Naive thymus-derived CD8-positive, alpha-beta T cell (primary cell): ENCODE measurements around the gene OR6K3. TPM values are rescaled to one million over a fixed set of nuclear protein-coding genes. Genes with fewer than 3 reads are reported as not detected.

Experiments used
- ATAC-seq, 2 donors: fragments of 150-1000 bp; cut with Tn5 transposase in 1 of 2; sonication (Bioruptor Pico), chemical (Tn5 transposase) in 1 of 2; 1 replicate in 1 of 2; 2 replicates in 1 of 2; pipeline ENCODE4 v1.10.0; 2021; ENCODE audit warnings: mild to moderate bottlenecking in 2 of 2, moderate library complexity in 2 of 2
- POLR2A ChIA-PET: fragments of 350-600 bp; sonication (Branson Sonifier 250); formaldehyde crosslinking; loops from one replicate; lab custom pipeline; 2021; ENCODE audit warnings: antibody characterized with exemption; lab: Charles Lee
- DNase-seq, 10 donors: peaks; one replicate each; pipeline versions ENCODE4 v3.0.0 to v3.0.0-alpha.2; 2020 to 2022
- H3K27ac Mint-ChIP-seq, 10 donors: one replicate each; pipeline ENCODE4 v1.8.0; 2020 to 2022; ENCODE audit warnings: mild to moderate bottlenecking in 10 of 10, mixed read lengths in 10 of 10, moderate library complexity in 4 of 10, inconsistent platforms in 1 of 10
- H3K27me3 Mint-ChIP-seq, 5 donors: one replicate each; pipeline ENCODE4 v1.8.0; 2021 to 2022; ENCODE audit warnings: mixed read lengths in 5 of 5
- H3K36me3 Mint-ChIP-seq, 3 donors: one replicate each; pipeline ENCODE4 v1.8.0; 2020 to 2022; ENCODE audit warnings: mixed read lengths in 3 of 3, mild to moderate bottlenecking in 2 of 3, inconsistent platforms in 1 of 3
- H3K4me1 Mint-ChIP-seq, 4 donors: one replicate each; pipeline ENCODE4 v1.8.0; 2021 to 2022; ENCODE audit warnings: mixed read lengths in 4 of 4
- H3K4me3 Mint-ChIP-seq, 10 donors: one replicate each; pipeline ENCODE4 v1.8.0; 2020 to 2022; ENCODE audit warnings: mild to moderate bottlenecking in 10 of 10, mixed read lengths in 10 of 10, moderate library complexity in 6 of 10, inconsistent platforms in 1 of 10
- H3K9me3 Mint-ChIP-seq, 9 donors: one replicate each; pipeline ENCODE4 v1.8.0; 2020 to 2022; ENCODE audit warnings: mixed read lengths in 9 of 9, mild to moderate bottlenecking in 3 of 9, inconsistent platforms in 1 of 9, moderate library complexity in 1 of 9
- polyA plus RNA-seq, 3 donors: library from polyadenylated mRNA; unstranded; fragments of 300-500 nt; fragmentation: Illumina TruSeq; gene quantifications; one replicate each; pipeline ENCODE4 v1.2.3, GENCODE V29; 2021
- total RNA-seq, 8 experiments: library from RNA in 2 of 8; stranded (reverse) in 2 of 8; gene quantifications; one replicate each; pipeline ENCODE4 v1.2.3 and lab custom pipeline; 2021 to 2026

Gene OR6K3
- total and polyA plus RNA-seq, 5 experiments from 2014 or later, result not detected

DNA sequence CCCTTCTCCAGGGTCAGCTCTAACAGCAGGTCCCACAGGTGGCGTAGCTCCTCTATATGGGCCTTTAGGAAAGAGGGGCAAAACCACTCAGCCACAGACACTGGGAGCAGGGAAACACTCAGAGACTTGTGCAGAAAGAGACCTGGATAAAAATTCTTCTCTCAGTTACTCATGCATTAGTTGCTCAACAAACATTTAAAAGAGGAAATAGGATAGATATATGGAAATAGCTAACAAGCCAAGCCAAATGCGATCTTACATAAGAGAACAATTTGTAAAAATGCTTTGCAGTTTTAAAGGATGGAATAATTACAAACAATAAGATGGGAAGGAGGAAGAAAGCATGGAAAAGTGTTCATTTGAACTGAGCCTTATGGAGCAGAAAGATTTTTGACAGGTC is 38.9 kb downstream of the OR6K3 start:
- Mint-ChIP-seq H3K9me3 (no peaks in the 10 kb centered on the region), H3K36me3 (no peaks in the 10 kb centered on the region), H3K4me1 (no peaks in the 10 kb centered on the region), H3K4me3 (no peak overlapping the region), H3K27me3 (peaks cover 7 to 19% (median 15%) of the 10 kb centered on the region in 5 donors), H3K27ac (no peak overlapping the region)
- POLR2A ChIA-PET, result no interaction called here
- ATAC-seq, result no peak
- DNase-seq, result no peak

DNA sequence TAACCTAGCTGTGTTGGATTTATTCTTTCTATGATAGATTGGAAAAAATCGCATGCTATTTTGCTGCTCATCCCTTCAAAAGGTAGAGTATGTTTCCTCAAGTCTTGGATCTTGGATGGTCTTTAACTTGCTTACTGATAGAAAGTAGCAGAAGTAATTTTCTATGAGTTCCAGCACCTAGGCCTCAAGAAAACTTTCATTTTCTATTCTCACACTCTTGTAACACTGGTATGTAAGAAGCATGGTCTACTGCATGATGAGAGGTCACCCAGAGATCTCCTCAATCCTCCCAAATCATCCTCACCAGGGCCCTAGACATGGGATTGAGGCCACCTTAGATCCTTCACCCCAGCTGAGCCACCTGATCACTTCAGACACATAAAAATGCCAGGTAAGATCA is 41.2 kb downstream of the OR6K3 start:
- Mint-ChIP-seq H3K27ac (no peak overlapping the region), H3K27me3 (peaks cover 7 to 12% (median 10%) of the 10 kb centered on the region in 5 donors), H3K4me3 (no peak overlapping the region), H3K9me3 (no peaks in the 10 kb centered on the region), H3K4me1 (no peaks in the 10 kb centered on the region), H3K36me3 (no peaks in the 10 kb centered on the region)
- DNase-seq, result no peak
- ATAC-seq, result no peak
- POLR2A ChIA-PET, result interaction anchor here (0.6 kb wide), 1 partner anchor 317 kb away, joined by 4 read pairs; no protein-coding TSS in a partner anchor

DNA sequence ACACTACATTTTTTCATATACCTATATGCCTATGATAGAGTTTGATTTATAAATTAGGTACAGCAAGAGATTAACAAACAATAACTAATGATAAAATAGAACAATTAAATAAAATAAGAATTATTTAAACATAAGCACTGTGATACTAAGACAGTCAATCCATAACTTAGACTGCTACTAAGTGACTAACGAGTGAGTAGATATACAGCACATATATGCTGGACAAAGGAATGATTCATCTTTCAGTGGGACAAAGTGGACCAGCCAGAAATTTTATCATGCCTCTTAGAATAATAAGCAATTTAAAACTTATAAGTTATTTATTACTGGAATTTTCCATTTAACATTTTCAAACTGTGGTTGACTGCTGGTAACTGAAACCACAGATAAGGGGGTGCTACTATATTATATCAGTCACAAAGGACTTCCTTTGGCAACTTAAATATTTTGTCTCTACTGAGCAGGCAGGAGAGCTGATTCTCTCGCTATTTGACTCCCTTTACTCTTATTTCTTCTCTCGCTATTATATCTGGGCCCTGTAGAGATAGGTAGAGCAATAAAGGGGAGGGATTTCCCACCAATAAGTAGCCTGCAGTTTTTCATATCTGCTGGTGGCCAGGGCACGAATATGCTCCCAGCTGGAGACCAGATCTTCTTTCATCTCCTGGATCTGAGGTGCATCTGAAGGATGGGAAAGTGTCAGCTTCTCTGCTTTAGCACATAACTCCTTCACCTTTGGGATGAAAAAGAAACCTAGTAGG is 44.8 kb downstream of the OR6K3 start:
- Mint-ChIP-seq H3K9me3 (no peaks in the 10 kb centered on the region), H3K27ac (no peak overlapping the region), H3K36me3 (no peaks in the 10 kb centered on the region), H3K27me3 (peaks cover 0 to 12% (median 6%) of the 10 kb centered on the region in 5 donors), H3K4me3 (no peak overlapping the region), H3K4me1 (no peaks in the 10 kb centered on the region)
- no peak for DNase-seq
- ATAC-seq, result no peak
- POLR2A ChIA-PET, result no interaction called here

DNA sequence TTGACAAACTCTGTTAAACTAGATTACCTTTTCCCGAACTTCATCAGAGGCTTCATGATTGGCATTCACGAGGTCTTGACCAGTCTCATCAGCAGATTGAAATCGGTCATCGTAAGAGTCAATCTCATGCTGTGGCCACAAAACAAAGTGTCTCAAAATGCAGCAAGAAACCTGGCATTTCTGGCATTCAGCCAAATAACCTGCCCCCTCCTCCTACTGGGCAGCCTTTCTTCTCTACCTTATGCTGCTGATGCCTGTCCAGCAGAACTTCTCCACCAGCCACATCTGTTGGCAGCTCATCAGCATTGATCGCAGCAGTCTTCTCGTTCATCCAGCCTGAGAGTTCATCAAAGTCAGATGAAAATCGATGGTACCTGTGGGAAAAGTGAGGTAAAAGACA is 46.2 kb downstream of the OR6K3 start:
- no peaks in the 10 kb centered on the region for H3K4me1 Mint-ChIP-seq
- POLR2A ChIA-PET, result no interaction called here
- H3K36me3 Mint-ChIP-seq, result no peaks in the 10 kb centered on the region
- no peak overlapping the region for H3K4me3 Mint-ChIP-seq
- DNase-seq, result no peak
- no peak overlapping the region for H3K27ac Mint-ChIP-seq
- H3K27me3 Mint-ChIP-seq, result peaks cover 0 to 12% (median 5%) of the 10 kb centered on the region in 5 donors
- ATAC-seq, result no peak
- H3K9me3 Mint-ChIP-seq, result no peaks in the 10 kb centered on the region

Other genes starting within 250 kb of the OR6K3 start
- not detected for gene OR10R2, start 248.5 kb downstream of the OR6K3 start, total RNA-seq
- gene OR10R2, start 248.5 kb downstream of the OR6K3 start, polyA plus RNA-seq, result not detected
- not detected for gene OR6Y1, start 166.3 kb downstream of the OR6K3 start, total RNA-seq
- not detected for gene OR6Y1, start 166.3 kb downstream of the OR6K3 start, polyA plus RNA-seq
- not detected for gene OR6P1, start 150.1 kb downstream of the OR6K3 start, total RNA-seq
- gene OR6P1, start 150.1 kb downstream of the OR6K3 start, polyA plus RNA-seq, result not detected
- not detected for gene OR10X1, start 140.8 kb downstream of the OR6K3 start, total RNA-seq
- gene OR10X1, start 140.8 kb downstream of the OR6K3 start, polyA plus RNA-seq, result not detected
- not detected for gene OR10Z1, start 115.5 kb downstream of the OR6K3 start, total RNA-seq
- gene OR10Z1, start 115.5 kb downstream of the OR6K3 start, polyA plus RNA-seq, result not detected
- not detected for gene SPTA1, start 34.0 kb downstream of the OR6K3 start, total RNA-seq
- gene SPTA1, start 34.0 kb downstream of the OR6K3 start, polyA plus RNA-seq, result not detected
- gene OR6K2, start 20.1 kb downstream of the OR6K3 start, total RNA-seq, result not detected
- gene OR6K2, start 20.1 kb downstream of the OR6K3 start, polyA plus RNA-seq, result not detected
- gene OR6K6, start 34.0 kb upstream of the OR6K3 start, total RNA-seq, result not detected
- not detected for gene OR6K6, start 34.0 kb upstream of the OR6K3 start, polyA plus RNA-seq
- not detected for gene OR6N1, start 51.5 kb upstream of the OR6K3 start, total RNA-seq
- gene OR6N1, start 51.5 kb upstream of the OR6K3 start, polyA plus RNA-seq, result not detected
- gene OR6N2, start 60.5 kb upstream of the OR6K3 start, total RNA-seq, result not detected
- not detected for gene OR6N2, start 60.5 kb upstream of the OR6K3 start, polyA plus RNA-seq
- gene MNDA, start 110.6 kb upstream of the OR6K3 start, total RNA-seq, result under 1 TPM; 0.68 to 0.74 TPM
- 1 to 10 TPM in 1 of 3 donors, under 1 TPM in 1, not detected in 1; 0.96 to 1.3 TPM for gene MNDA, start 110.6 kb upstream of the OR6K3 start, polyA plus RNA-seq
- gene PYHIN1, start 210.8 kb upstream of the OR6K3 start, total RNA-seq, result 10 to 100 TPM; 10.9 to 15.1 TPM
- gene PYHIN1, start 210.8 kb upstream of the OR6K3 start, polyA plus RNA-seq, result 10 to 100 TPM in 1 of 3 donors, 1 to 10 TPM in 2; 4.3 to 49.0 (median 5.9) TPM